CD14-positive monocyte (primary cell): ENCODE results near the gene ZNF593. TPM values are rescaled to one million over a fixed set of nuclear protein-coding genes. Genes with fewer than 3 reads are reported as not detected.

Source experiments
- DNase-seq, 3 donors: peaks; one replicate each; pipeline ENCODE4 v3.0.0-alpha.2; 2011 to 2022
- H2AFZ ChIP-seq: 2 replicates; pipeline ENCODE4 v1.6.0; 2012; ENCODE audit warnings: mild to moderate bottlenecking, low read depth, low read length, inconsistent platforms; ENCODE audit not compliant: insufficient read depth, poor library complexity, severe bottlenecking
- H3K27ac ChIP-seq, 2 donors: 1 replicate in 1 of 2; 2 replicates in 1 of 2; pipeline ENCODE4 v1.5.1; 2012 to 2013; ENCODE audit warnings: low read length in 2 of 2, control low read depth in 1 of 2, inconsistent platforms in 1 of 2, low read depth in 1 of 2, mild to moderate bottlenecking in 1 of 2
- H3K27me3 ChIP-seq, 2 donors: one replicate each; pipeline versions ENCODE4 v1.6.0 to v1.6.1; 2011 to 2013; ENCODE audit warnings: low read length in 2 of 2; ENCODE audit not compliant: control insufficient read depth in 2 of 2, insufficient read depth in 2 of 2
- H3K36me3 ChIP-seq, 2 donors: replicated peaks in 1 of 2; 1 replicate in 1 of 2; 2 replicates in 1 of 2; pipeline versions ENCODE4 v1.5.1 to v1.6.1; 2012 to 2013; ENCODE audit warnings: low read length in 2 of 2, control low read depth in 1 of 2, inconsistent platforms in 1 of 2, mild to moderate bottlenecking in 1 of 2; ENCODE audit not compliant: insufficient read depth in 2 of 2, control insufficient read depth in 1 of 2
- H3K4me1 ChIP-seq, 2 donors: 1 replicate in 1 of 2; 2 replicates in 1 of 2; pipeline versions ENCODE4 v1.5.1 to v1.6.1; 2012 to 2013; ENCODE audit warnings: low read length in 2 of 2, control low read depth in 1 of 2, inconsistent platforms in 1 of 2, mild to moderate bottlenecking in 1 of 2, moderate library complexity in 1 of 2; ENCODE audit not compliant: insufficient read depth in 2 of 2, control insufficient read depth in 1 of 2
- H3K4me2 ChIP-seq: replicated peaks from 2 replicates; pipeline ENCODE3; 2012; ENCODE audit warnings: low read length, moderate library complexity, mild to moderate bottlenecking; ENCODE audit not compliant: poor library complexity, severe bottlenecking; ENCODE audit errors: extremely low read depth
- H3K4me3 ChIP-seq, 3 experiments: fragments of 200-600 bp in 1 of 3; sonication (generic) in 1 of 3; replicated peaks in 1 of 3; 1 replicate in 2 of 3; 2 replicates in 1 of 3; pipeline ENCODE4 v1.5.1; 2011 to 2013; ENCODE audit warnings: low read length in 3 of 3, mild to moderate bottlenecking in 3 of 3, control low read depth in 2 of 3, low read depth in 2 of 3, inconsistent platforms in 1 of 3, moderate library complexity in 1 of 3
- H3K79me2 ChIP-seq: 2 replicates; pipeline ENCODE4 v1.6.0; 2012; ENCODE audit warnings: mild to moderate bottlenecking, control low read depth, inconsistent platforms, low read length, moderate library complexity; ENCODE audit not compliant: insufficient read depth
- H3K9ac ChIP-seq: 2 replicates; pipeline ENCODE4 v1.6.0; 2017; ENCODE audit warnings: low read length, mild to moderate bottlenecking; ENCODE audit not compliant: insufficient read depth, poor library complexity, severe bottlenecking
- H3K9me3 ChIP-seq, 2 donors: replicated peaks in 1 of 2; 1 replicate in 1 of 2; 2 replicates in 1 of 2; pipeline versions ENCODE4 v1.5.1 to v1.6.1; 2012 to 2013; ENCODE audit warnings: low read length in 2 of 2, control low read depth in 1 of 2; ENCODE audit not compliant: control insufficient read depth in 1 of 2, insufficient read depth in 1 of 2
- H4K20me1 ChIP-seq: 2 replicates; pipeline ENCODE4 v1.6.0; 2012; ENCODE audit warnings: mild to moderate bottlenecking, low read length, control low read depth, moderate library complexity; ENCODE audit not compliant: insufficient read depth
- H3K27ac Mint-ChIP-seq, 7 donors: one replicate each; pipeline ENCODE4 v1.8.0; 2020; ENCODE audit warnings: mild to moderate bottlenecking in 7 of 7, mixed read lengths in 7 of 7, moderate library complexity in 6 of 7, inconsistent platforms in 2 of 7
- H3K27me3 Mint-ChIP-seq, 3 donors: one replicate each; pipeline ENCODE4 v1.8.0; 2021 to 2022; ENCODE audit warnings: low read depth in 3 of 3, mild to moderate bottlenecking in 3 of 3, mixed read lengths in 3 of 3, moderate library complexity in 3 of 3, inconsistent platforms in 1 of 3
- H3K36me3 Mint-ChIP-seq, 2 donors: one replicate each; pipeline ENCODE4 v1.8.0; 2020; ENCODE audit warnings: mixed read lengths in 2 of 2, inconsistent platforms in 1 of 2, mild to moderate bottlenecking in 1 of 2
- H3K4me1 Mint-ChIP-seq: one replicate; pipeline ENCODE4 v1.8.0; 2020; ENCODE audit warnings: mild to moderate bottlenecking, mixed read lengths
- H3K4me3 Mint-ChIP-seq, 2 donors: one replicate each; pipeline ENCODE4 v1.8.0; 2020; ENCODE audit warnings: mild to moderate bottlenecking in 2 of 2, mixed read lengths in 2 of 2, moderate library complexity in 1 of 2
- H3K9me3 Mint-ChIP-seq, 7 donors: one replicate each; pipeline ENCODE4 v1.8.0; 2020 to 2022; ENCODE audit warnings: mixed read lengths in 7 of 7, mild to moderate bottlenecking in 6 of 7, moderate library complexity in 6 of 7, inconsistent platforms in 2 of 7
- WGBS: methylation state at CpG from one replicate; pipeline ENCODE4 v1.1.5; 2013; ENCODE audit warnings: missing lambda C conversion rate; ENCODE audit not compliant: insufficient coverage; 5-methylcytosine and 5-hydroxymethylcytosine counted together
- intact Hi-C, 2 donors: fragments of 100-400 bp; cut with micrococcal nuclease; formaldehyde crosslinking; loops; one replicate each; pipeline versions ENCODE4 v1.15.0 to v1.15.1; 2023
- polyA plus RNA-seq, 3 donors: library from polyadenylated mRNA; depleted of rRNA in 1 of 3; unstranded in 2 of 3; stranded (reverse) in 1 of 3; fragments of 300-500 nt in 2 of 3; fragments of >200 nt in 1 of 3; fragmentation: Illumina TruSeq in 2 of 3; gene quantifications; 1 replicate in 2 of 3; 2 replicates in 1 of 3; pipeline ENCODE4 v1.2.3, GENCODE V29; 2012 to 2021
- TF ChIP-seq, protein P1 (sequence below): fragments of 200-600 bp; IDR thresholded peaks from one replicate; pipeline ENCODE4 v1.8.0; 2022; ENCODE audit warnings: antibody characterized with exemption, mild to moderate bottlenecking

The ZNF593 gene
- polyA plus RNA-seq, 3 donors, result 23.6 to 36.5 (median 27.8) TPM

GRCh38 chr1:26153966-26154532 lies 15.7 kb upstream of the ZNF593 start:
- no peaks in the 10 kb centered on the region for H3K36me3 Mint-ChIP-seq
- TF ChIP-seq, protein P1, sequence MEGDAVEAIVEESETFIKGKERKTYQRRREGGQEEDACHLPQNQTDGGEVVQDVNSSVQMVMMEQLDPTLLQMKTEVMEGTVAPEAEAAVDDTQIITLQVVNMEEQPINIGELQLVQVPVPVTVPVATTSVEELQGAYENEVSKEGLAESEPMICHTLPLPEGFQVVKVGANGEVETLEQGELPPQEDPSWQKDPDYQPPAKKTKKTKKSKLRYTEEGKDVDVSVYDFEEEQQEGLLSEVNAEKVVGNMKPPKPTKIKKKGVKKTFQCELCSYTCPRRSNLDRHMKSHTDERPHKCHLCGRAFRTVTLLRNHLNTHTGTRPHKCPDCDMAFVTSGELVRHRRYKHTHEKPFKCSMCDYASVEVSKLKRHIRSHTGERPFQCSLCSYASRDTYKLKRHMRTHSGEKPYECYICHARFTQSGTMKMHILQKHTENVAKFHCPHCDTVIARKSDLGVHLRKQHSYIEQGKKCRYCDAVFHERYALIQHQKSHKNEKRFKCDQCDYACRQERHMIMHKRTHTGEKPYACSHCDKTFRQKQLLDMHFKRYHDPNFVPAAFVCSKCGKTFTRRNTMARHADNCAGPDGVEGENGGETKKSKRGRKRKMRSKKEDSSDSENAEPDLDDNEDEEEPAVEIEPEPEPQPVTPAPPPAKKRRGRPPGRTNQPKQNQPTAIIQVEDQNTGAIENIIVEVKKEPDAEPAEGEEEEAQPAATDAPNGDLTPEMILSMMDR, result no peak
- Histone ChIP-seq H3K9me3 (no peaks in the 10 kb centered on the region), H4K20me1 (no peaks in the 10 kb centered on the region), H3K9ac (no peak overlapping the region), H3K4me2 (no peak overlapping the region), H3K4me3 (no peak overlapping the region), H3K4me1 (peaks cover 24 to 36% of the 10 kb centered on the region in 2 donors), H3K79me2 (no peaks in the 10 kb centered on the region), H2AFZ (no peak overlapping the region), H3K27ac (no peak overlapping the region), H3K36me3 (no peaks in the 10 kb centered on the region), H3K27me3 (peaks cover 5 to 28% of the 10 kb centered on the region in 2 donors)
- H3K27ac Mint-ChIP-seq, result peak overlapping the region in 5 of 7 donors; percentile 38 to 86 (median 52)
- H3K4me1 Mint-ChIP-seq, result peaks cover 35% of the 10 kb centered on the region
- 100% methylated on average over 1 of the region's 5 CpGs for WGBS
- DNase-seq, result peak in 1 of 3 donors; percentile 40
- intact Hi-C loops, result no loop called here
- H3K4me3 Mint-ChIP-seq, result peak overlapping the region in 1 of 2 donors; percentile 59
- H3K9me3 Mint-ChIP-seq, result peaks cover 0 to 3% (median 0%) of the 10 kb centered on the region in 7 donors
- H3K27me3 Mint-ChIP-seq, result peaks cover 35 to 53% (median 47%) of the 10 kb centered on the region in 3 donors

- H3K4me3 Mint-ChIP-seq, result peak overlapping the region in 1 of 2 donors; percentile 79
- no peak overlapping the region for H3K4me3 ChIP-seq
- no peak overlapping the region for H3K9ac ChIP-seq
- H3K27me3 Mint-ChIP-seq, result peaks cover 42 to 58% (median 52%) of the 10 kb centered on the region in 3 donors
- H2AFZ ChIP-seq, result no peak overlapping the region
- peaks cover 0 to 3% (median 0%) of the 10 kb centered on the region in 7 donors for H3K9me3 Mint-ChIP-seq
- no peaks in the 10 kb centered on the region for H3K9me3 ChIP-seq
- WGBS, result 83% methylated on average over 3 of the region's 9 CpGs
- H3K36me3 Mint-ChIP-seq, result no peaks in the 10 kb centered on the region
- no peak for DNase-seq
- H3K79me2 ChIP-seq, result no peaks in the 10 kb centered on the region
- TF ChIP-seq, protein P1, result no peak
- peaks cover 5 to 30% of the 10 kb centered on the region in 2 donors for H3K27me3 ChIP-seq
- no peak overlapping the region for H3K4me2 ChIP-seq
- H4K20me1 ChIP-seq, result no peaks in the 10 kb centered on the region
- H3K27ac ChIP-seq, result no peak overlapping the region
- no peaks in the 10 kb centered on the region for H3K36me3 ChIP-seq
- H3K27ac Mint-ChIP-seq, result peak overlapping the region in 2 of 7 donors; percentile 21 to 75
- peaks cover 24 to 36% of the 10 kb centered on the region in 2 donors for H3K4me1 ChIP-seq
- peaks cover 35% of the 10 kb centered on the region for H3K4me1 Mint-ChIP-seq
- intact Hi-C loops, result no loop called here
Measured at GRCh38 chr1:26154750-26155149, 15.0 kb upstream of the ZNF593 start.
